H54 (cell line): ENCODE measurements around the gene PPP1R15A.
"Not testable (repeated sequence)": the region's sequence is repeated elsewhere in the genome, so short reads cannot be mapped to it uniquely, and the experiment has no call there.

Source experiments
- DNase-seq: peaks from one replicate; pipeline ENCODE4 v3.0.0; 2011; ENCODE audit warnings: low spot score, mixed read lengths; ENCODE audit not compliant: insufficient read length
- FAIRE-seq: peaks from 3 replicates; lab custom pipeline; 2011; peaks lifted over from hg19 to GRCh38; lab: Jason Lieb, UNC
- POLR2A ChIP-seq: IDR thresholded peaks from 2 replicates; pipeline ENCODE4 v1.6.1; 2011; ENCODE audit warnings: low read depth, mild to moderate bottlenecking, low read length

The PPP1R15A gene

DNA sequence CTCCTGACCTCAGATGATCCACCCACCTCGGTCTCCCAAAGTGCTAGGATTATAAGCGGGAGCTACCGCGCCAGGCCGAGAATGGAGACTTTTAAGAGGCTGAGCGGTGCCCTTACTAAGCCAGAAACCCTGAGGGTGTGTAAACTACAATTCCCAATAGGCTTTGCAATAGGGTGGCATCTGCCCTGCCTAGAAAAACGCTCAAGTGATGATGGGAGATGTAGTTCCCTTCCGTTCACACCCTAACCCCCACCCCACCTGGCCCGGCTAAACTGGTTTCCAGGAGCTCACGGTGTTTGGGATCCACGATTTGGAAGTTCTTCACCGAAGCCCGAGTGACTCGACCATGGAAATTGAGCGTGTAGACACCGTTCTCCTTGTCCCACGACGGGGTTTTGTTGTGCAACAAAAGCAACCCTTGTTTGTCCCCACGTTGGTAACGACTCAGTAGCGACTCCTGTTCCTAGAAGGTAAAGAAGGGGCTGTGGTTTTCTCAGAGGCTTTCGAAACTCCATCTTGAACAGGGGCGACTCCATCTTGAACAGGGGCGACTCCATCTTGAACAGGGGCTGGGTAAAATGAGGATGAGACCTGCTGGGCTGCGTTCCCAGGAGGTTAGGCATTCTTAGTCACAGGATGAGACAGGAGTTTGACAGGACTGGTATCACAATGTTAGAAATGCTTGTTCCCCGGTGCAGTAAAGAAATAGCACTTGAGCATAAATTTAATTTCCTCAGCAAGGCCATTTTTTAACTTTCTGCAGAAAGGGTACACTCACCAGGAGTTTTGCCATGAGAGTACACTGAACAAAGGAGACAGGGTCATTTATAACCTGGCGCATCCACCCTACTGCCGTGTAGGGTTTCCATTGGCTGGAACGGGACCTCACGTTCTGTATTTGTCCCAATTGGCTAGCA is 9.8 kb downstream of the PPP1R15A start:
- DNase-seq, result no peak
- no peak for TF ChIP-seq POLR2A
- FAIRE-seq, result no peak

DNA sequence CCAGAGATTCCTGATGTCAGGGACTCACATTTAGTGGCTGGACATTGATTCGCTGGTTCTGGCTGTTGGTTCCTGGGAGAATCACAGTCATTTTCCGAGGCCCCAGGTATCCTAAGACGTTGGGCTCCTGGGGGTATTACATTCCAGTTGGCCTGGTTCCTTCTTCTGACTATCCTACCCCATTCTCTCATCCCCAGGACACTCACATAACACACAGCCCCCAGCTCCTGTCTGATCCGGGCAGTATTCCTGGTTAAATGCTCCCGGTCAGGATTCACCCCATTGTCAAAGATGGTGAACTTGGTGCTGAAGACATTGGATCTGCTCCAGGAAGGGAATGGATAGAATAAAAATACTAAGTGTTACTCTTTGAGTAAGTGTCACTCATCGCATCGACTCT is 11.5 kb downstream of the PPP1R15A start:
- no peak for DNase-seq
- no peak for FAIRE-seq

DNA sequence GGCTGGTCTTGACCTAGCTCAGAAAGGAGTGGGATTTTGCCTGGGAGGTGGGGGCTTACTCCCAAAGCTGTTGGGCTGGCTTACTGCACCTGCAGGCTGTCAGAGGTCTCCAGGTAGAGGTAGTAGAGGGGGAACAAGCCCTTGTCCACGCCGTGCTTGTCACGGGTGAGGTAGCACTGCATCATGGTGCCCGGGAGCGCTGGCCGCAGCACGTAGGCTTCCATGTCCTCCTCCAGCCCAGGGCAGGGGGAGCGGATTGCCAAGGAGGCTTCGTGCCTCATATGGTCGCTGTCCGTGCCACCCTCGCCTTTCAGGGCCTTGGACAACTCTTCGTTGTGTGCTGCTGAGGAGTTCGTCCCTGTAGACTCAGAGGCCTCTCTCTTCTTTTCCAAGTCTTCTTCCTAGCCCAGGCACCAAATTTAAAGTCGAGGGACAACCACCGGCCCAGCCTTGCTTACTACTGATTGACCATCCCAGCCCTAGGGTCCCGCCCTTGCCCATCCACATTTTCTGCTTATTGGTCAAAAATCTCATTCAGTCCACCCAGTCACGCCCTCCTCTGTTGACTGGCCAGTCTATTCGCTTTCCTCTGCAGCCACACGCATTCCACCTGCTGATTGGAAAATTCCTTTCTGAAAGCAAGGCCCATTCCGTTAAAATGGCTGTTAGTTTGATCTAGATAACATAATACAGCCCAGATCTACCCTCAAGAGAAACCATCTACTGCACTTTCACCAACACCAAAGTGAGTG is 15.8 kb downstream of the PPP1R15A start:
- no peak for FAIRE-seq
- TF ChIP-seq POLR2A, result no peak
- DNase-seq, result no peak

More for the DNA sequence above, 11.5 kb downstream of the PPP1R15A start:
- TF ChIP-seq POLR2A, result no peak

DNA sequence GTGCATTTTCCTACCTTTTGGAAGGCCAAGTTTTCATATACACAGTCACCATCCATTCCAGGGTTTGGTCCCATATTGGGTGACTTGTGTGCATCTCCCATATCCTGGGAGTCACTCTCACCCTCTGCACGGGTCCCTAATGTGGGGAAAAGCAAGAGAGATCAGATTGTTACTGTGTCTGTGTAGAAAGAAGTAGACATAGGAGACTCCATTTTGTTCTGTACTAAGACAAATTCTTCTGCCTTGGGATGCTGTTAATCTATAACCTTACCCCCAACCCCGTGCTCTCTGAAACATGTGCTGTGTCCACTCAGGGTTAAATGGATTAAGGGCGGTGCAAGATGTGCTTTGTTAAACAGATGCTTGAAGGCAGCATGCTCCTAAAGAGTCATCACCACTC is 17.3 kb downstream of the PPP1R15A start:
- not testable (repeated sequence) for DNase-seq, FAIRE-seq

DNA sequence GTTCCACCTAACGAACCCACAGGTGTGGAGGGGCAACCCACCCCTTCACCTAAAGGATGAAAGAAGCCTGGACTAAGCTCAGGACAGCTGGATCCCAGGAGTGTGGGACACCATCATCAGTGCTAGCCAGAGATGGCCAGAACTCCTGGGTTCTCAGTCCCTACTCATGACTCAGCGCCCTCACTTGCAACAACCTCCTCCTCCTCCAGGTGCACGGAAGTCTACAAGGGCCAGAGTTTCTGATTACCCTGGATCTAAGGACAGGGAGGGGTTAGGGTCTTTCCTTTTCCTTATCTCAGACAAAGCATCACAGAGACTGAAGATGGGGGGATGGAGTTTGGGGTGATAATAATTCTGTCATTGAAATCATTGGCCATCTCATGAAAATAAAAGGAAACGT is 18.3 kb downstream of the PPP1R15A start:
- no peak for TF ChIP-seq POLR2A
- no peak for DNase-seq
- FAIRE-seq, result no peak

DNA sequence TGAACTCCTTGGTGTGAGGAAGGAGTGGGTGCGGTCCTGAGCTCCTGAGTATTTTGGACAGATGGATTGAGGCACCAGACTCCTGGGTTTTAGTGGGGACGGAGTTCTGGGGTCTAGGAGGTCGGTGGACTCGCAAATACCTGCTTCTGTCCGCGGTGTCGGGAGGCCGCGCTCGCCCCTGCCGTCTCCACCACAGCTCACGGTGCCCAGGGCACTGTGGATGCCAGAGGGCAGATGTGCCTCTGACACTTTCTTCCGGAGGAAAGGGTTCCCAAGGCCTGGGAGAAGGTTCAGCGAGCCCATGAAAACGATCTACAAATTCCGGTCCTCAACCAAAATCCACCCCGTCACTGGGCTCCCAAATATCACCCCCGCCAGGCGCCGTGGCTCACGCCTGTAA is 23.0 kb downstream of the PPP1R15A start:
- DNase-seq (no peak), FAIRE-seq (no peak)
- TF ChIP-seq POLR2A, result no peak

DNA sequence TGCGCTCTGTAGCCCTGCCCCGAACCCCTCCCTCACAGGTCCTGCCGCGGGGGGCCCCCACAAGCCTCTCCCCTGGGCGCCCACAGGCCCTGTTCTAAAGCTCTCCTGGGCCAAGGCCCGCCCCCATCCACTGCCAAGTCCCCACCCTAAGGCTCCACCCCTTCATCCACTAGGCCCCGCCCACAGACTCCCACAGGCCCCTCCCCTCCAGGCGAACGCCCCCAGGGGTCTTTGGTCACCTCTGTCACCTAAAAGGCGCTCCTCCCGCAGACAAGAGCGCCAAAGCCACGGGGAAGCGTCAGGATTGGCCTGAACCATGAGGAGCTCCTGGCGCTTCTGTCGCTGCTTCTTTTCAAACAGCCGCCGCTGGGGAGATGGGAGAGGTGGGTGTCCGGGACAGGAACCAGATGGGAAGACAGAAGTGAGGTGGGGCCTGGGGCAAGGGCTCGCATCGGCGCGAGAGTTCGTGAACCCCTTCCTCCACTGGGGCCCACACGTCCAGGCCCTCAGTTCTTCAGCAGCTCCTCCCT is 24.0 kb downstream of the PPP1R15A start:
- DNase-seq, result no peak
- TF ChIP-seq POLR2A, result no peak
- no peak for FAIRE-seq

DNA sequence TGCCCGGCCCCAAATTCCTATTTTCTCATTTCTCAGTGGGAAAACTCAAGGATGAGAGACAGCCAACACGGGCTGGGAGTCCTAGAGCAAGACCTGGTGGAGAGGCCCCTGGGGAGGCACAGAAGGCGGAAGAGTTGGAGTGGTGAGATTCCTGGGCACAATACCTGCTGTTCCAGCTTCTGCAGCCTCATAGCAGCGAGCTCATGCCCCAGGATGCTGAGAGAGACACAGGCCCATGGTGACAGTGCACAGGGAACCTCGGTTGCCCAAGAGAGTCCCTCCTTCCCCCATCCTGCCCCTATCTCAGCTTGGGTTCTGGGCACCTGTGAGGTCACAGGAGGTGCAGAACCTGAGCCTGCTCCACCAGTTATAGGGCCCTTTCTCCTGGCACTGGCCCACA is 25.0 kb downstream of the PPP1R15A start:
- FAIRE-seq (no peak), DNase-seq (no peak)
- TF ChIP-seq POLR2A, result no peak

DNA sequence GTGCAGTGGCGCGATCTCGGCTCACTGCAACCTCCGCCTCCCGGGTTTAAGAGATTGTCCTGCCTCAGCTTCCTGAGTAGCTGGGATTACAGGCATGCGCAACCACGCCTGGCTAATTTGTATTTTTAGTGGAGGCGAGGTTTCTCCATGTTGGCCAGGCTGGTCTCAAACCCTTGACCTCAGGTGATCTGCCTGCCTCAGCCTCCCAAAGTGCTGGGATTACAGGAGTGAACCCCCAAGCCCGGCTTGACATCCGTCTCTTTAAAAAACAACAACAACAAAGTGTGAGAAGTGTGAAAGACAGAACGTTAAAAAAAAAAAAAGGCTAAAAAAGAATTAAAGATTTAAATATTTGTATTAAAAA is 27.1 kb downstream of the PPP1R15A start:
- FAIRE-seq, DNase-seq: not testable (repeated sequence)

DNA sequence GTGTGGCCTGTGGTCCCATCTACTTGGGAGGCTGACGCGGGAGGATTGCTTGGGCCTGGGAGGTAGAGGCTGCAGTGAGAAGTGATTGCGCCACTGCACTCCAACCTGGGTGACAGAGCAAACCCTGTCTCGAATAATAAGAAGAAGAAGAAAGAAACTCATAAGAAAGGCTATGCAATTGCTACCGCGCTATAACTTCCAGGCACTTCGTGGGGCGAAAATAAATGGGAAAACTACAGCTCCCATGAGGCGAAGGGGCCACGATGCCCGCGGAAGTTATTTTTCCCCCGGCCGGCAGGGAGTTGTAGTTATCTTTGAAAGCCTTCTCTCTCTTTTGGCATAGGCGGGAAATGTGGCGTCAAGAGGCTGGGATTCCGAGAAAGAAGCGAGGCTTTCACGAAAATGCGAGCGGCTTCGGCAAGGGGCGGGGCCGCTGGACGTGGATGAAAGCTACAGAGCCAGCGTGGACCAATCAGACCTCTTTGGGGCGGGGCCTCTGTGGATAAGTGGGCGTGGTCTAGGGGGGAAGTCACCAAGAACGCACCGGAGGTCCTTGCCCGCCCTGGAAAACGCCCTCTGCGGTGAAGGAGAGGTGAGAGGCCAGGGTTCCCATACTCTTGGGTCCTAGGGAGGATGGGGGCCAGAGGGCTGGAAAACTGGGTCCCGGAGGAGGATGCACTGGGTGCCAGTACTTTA is 27.7 kb downstream of the PPP1R15A start, which contains the start of gene NUCB1:
Gene NUCB1, plus strand, starts transcription at position 532 of the 696 bp plus-strand sequence. CDS start 485 bp downstream, outside the sequence.
- peak; percentile 84 for FAIRE-seq
- no peak for TF ChIP-seq POLR2A

DNA sequence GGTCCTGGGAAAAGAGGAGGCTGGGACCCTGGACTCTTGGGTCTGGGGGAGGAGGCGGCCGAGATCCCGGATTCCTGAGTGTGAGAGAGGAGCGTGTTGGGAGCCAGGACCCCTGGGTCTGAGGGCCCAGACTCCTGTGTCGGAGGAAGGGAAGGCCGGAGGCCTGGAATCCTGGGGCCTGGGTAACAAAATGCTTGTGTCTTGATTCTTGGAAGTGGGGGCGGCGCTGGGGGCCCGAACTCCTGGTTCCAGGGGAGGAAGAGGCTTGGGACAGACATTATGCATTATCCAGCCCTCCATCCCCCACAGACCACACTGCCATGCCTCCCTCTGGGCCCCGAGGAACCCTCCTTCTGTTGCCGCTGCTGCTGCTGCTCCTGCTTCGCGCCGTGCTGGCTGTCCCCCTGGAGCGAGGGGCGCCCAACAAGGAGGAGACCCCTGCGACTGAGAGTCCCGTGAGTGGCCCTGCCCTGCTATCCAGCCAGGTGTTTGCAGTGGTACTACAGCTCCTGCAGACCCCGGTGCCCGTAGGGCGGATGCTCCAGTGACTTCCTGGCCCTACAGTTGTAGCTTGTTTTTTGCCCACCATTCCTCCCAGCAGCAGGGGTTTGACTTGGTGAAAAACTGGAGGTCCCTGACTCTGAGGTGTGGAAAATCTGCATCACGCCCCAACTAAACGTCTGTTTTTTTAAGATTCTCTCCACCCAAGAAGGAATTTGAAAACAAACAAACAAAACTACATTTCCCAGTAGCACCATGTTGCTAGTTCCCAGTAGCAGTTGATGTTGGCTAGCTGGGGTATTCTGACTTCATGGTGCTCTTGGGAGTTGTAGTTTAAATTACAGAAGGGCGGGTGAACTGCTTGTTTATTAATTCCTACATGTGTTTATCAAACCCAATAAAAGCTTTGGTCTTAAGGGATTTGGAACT is 28.5 kb downstream of the PPP1R15A start:
- no peak for FAIRE-seq
- TF ChIP-seq POLR2A, result no peak
- no peak for DNase-seq

More for the DNA sequence above, 27.7 kb downstream of the PPP1R15A start, which contains the start of gene NUCB1:
- DNase-seq, result peak; percentile 93

DNA sequence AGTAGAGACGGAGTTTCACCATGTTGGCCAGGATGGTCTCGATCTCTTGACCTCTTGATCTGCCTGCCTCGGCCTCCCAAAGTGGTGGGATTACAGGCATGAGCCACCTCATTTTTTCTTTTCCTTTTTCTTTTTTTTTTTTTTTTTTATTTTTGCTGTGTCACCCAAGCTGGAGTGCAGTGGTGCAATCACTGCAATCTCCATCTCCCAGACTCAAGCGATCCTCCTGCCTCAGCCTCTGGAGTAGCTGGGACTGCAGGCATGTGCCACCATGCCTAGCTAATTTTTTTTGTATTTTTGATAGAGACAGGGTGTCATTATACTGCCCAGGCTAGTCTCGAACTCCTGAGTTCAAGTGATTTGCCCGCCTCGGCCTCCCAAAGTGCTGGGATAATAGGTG is 30.1 kb downstream of the PPP1R15A start:
- DNase-seq, FAIRE-seq: not testable (repeated sequence)

DNA sequence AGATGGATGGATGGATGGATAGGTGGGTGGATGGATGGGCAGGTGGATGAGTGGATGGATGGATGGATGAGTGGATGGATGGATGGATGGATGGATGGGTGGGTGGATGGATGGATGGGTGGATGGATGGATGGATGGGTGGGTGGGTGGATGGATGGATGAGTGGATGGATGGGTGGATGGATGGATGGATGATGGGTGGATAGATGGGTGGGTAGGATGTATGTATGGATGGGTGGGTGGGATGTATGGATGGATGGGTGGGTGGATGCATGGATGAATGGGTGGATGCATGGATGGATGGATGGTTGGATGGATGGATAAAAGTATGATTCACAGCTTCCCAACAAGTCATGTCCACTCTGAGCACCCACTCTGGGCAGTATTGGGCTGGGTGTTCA is 31.6 kb downstream of the PPP1R15A start:
- not testable (repeated sequence) for FAIRE-seq, DNase-seq
